ENCODE data around the gene NEMP1.
A peak's percentile ranks its signal among the peaks of the same experiment; 100 is the strongest.

NEMP1 gene

DNA sequence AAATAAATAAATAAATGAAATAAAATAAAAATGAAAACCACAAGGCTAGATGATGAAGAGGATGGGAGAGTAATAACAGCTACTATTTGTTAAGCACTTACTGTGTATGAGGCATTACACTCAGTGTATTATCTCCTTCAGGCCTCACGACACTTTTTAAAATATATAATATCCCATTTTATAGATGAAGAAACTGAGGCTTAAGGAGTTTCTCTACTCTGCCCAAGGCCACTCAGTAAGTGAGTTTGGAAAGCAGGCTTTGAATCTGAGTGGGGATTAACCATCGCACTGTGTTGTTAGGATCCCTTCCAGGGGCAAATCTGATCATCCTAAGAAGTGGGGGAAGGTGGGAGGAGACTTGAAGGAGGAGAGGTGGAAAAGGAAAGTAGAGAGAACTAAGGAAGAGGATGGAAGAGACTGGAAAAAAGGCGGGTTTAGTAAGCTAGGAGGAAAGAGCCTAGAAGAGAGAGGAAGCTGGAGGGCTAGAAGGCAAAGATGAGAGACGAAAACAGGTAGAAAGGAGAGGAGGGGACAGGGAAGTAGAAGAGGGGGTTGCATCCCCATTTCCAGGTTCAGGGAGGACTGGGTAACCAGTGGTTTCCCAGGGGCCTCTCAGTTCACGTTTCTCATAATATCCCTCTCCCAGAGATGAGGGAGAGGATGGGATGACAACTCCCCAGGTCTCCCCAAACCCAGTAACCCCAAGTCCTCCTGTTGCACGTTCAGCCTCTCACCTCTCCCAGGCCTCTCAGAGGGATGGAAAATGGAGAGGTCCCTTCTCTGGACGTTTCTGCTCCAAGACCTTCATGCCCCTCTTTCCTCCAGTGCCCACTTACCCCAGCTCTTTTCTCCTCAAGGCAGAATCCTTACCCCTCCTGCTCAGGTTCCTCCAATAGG lies 30.9 kb upstream of the NEMP1 start:
- peak overlapping the region; percentile 93 for H3K4me3 ChIP-seq (ENCODE audit: low read length)
- no peak for DNase-seq (ENCODE audit: low read depth, low spot score)

DNA sequence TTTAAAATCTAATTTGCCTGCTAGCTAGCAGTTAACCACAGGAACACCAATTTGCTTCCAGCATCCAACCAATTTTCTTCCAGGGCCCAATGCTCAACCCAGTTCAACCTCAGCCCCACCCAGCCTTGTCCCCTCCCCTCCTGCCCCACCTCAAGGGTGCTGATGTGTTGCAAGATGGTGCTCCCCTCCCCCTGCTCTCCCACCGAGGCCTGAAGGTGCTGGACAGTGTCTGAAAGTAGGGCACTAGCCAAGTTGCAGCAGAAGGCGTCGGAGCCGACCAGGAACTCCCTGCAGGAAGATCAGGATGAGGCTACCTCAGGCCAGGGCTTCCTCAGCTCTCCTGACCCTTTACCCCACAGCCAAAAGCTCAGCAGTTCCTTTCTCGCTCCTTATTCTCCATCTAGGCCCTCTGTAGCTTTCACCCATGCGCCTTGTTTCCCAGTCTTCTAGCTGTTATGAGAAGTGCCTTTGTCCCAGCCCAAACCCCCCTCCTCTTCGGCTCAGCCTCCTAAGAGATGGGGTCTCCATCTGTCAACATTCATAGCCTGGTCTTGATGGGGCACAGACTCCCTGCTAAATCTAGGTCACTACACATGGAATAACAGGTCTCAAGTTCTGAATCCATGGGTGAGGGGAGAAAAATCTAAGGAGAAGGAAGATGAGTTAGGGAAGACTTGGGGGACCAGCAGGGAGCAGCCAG lies 29.0 kb upstream of the NEMP1 start:
- H3K4me3 ChIP-seq (ENCODE audit: low read length) = no peak overlapping the region
- no peak for DNase-seq (ENCODE audit: low read depth, low spot score)

DNA sequence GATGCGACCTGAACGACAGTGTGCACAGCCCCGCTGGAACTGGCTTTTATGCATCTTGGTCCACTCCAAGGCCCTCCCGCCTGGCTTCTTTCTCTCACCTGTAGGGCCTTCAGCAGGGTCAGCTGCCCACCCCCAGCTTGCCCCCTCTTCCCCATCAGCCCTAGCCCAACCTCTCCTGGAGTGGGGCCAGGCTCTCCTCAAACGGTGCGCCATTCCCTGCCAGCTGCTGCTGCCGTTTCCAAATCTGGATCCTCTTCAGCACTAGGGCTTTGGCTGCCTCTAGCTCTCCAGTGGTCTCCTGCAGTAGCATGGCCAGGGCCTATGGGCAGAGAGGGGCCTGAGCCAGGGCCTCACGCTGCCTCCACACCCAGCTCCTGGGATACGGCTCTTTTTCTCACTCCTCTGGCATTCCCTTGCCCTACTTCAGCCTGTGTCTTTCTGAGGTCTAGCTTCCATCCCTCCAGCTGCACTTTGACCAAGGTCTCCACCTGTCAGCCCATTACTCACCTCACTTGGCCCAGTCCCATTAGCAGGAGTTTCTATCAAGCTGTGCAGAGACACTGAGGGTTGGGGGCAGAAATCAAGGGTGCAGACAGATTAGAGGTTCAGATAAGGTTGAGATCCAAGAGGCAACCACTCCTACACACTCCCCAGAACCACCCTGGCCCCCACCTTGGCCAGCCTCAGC lies 27.6 kb upstream of the NEMP1 start:
- no peak overlapping the region for H3K4me3 ChIP-seq (ENCODE audit: low read length)
- no peak for DNase-seq (ENCODE audit: low read depth, low spot score)

DNA sequence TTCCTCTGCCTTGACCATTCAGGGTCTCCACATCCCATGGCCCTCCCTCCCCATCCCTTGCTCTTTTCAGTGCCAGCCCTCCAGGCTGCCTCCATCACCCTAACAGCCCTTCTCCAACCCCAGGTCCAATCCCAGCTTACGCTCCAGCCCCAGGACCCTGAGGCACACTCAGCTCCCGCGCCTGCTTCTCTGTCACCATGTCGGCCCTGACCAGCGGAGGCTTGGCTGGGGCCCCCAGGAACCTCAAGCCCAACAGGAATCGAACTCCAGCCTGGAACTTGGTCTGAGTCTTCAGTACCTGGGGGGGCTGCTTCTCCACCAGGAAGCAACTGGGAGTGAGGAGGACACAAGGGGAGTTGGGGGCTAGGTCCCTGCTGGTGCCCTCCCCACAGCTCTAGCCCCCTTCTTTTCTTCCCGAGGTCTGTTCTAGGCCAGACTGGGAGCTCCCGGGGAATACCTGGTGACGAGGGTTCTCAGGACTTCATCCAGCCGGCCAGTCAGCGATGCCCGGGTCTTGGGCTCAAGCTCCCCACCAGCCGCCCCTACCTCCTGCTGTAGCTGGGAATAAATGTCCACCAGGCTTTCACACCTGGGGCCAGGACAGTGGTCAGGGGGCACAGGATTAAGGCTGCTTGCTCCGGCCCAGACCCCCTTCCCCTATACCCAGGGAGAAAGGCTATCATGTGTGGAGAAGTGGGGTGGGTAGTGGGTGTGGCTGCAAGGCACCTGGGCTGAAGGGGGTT lies 26.6 kb upstream of the NEMP1 start:
- no peak for DNase-seq (ENCODE audit: low read depth, low spot score)
- H3K4me3 ChIP-seq (ENCODE audit: low read length) = no peak overlapping the region

DNA sequence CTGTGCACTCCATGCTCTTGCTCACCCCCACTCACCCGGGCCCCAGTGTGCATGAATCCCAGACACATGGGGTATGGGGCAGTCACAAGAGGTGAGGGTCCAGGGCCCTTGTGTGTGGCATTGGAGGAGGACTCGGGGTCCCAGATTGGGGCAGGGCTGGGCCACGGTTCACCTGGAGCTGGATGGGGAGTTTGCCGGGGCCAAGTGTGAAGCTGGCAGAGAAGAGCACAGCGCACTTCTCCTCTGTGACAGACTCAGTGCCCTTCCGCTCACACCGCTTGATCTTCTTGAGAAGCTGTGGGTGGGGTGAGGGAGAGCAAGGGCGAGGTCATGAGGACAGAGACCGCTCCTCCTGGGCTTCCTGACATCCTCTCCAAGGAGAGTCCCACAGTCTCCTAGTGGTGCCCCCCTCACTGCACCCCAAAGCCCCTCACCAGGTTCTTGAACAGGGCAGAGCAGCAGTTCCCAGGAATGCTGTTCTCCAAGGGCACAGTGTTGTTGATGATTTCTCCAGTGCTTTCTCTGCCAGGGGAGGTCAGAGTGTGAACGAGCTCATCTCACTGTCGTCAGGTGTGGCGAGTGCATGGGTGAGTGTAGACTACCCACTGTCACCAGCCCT lies 25.8 kb upstream of the NEMP1 start:
- no peak for DNase-seq (ENCODE audit: low read depth, low spot score)
- no peak overlapping the region for H3K4me3 ChIP-seq (ENCODE audit: low read length)

DNA sequence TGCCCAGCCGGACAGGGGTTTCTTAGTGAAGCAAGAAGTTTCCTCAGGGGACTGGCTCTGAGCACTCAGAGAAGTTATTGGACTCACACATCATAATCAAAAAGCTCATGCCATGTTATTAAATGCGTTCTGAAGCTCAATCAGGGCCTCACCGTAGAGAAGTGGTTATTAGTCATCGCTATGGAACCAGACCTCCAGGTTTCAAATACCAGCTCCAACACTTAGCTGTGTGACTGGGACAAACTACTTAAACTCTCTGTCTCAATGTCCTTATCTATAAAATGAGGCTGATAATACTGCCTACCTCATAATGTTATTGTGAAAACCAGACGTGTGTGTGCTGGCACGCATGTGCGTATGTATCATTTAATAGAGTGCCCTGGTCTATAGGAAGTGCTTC lies 25.3 kb upstream of the NEMP1 start:
- no peak for DNase-seq (ENCODE audit: low read depth, low spot score)
- no peak overlapping the region for H3K4me3 ChIP-seq (ENCODE audit: low read length)

DNA sequence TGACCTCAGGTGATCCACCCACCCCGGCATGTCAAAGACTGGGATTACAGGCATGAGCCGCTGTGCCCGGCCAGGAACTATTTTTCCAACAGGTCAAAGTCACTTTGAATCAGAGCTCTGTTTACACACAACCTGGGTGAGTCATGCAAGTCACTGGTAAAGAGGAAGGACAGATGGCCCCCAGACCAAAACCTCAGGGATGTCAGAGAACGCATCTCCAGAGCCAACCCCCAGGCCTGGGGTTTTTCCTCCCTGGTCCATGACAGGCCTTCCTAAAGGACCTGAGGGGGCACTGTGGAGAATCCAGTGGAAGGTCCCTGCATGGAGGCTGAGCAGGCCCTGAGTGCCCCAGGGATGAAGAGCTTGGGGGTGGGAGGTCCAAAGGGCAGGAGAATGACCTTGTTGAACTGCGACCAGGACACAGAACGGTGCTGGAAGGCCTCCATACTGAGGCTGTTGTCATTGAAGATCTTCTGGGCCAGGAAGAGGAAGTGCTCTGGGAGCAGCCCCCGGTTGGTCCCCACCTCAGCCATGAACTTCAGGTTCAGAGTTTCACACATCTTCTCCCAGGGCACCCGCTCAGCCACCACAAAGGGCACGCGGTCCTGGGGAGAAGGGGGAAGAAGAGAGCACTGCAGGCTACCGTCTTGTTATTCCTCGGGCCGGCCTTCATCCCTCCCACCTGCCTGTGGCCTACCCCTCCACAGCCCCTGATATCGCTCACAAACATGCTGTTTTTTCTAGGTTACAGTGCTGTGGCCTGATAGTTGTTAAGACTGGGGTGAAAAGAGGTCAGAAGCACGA lies 23.5 kb upstream of the NEMP1 start:
- DNase-seq (ENCODE audit: low read depth, low spot score) = no peak
- no peak overlapping the region for H3K4me3 ChIP-seq (ENCODE audit: low read length)

DNA sequence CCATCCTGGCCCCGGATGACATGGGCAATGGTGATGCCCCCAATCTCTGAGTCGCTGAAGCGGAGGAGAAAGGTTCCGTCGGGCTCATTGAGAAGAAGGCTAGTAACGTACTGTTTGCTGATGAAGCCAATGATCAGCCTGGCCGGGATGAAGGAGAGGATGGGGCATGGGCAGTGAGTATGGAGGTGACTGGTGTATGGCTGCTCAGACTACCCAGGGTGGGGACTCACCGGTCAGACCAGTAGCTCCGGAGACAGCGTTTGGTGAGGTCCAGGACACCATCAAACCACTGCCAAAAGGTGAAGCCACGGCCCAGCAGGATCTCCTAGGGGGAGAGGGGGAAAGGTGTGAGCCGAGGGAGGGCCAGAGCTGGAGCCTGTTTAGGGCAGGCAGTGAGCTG lies 21.2 kb upstream of the NEMP1 start:
- H3K4me3 ChIP-seq (ENCODE audit: low read length) = no peak overlapping the region
- no peak for DNase-seq (ENCODE audit: low read depth, low spot score)

DNA sequence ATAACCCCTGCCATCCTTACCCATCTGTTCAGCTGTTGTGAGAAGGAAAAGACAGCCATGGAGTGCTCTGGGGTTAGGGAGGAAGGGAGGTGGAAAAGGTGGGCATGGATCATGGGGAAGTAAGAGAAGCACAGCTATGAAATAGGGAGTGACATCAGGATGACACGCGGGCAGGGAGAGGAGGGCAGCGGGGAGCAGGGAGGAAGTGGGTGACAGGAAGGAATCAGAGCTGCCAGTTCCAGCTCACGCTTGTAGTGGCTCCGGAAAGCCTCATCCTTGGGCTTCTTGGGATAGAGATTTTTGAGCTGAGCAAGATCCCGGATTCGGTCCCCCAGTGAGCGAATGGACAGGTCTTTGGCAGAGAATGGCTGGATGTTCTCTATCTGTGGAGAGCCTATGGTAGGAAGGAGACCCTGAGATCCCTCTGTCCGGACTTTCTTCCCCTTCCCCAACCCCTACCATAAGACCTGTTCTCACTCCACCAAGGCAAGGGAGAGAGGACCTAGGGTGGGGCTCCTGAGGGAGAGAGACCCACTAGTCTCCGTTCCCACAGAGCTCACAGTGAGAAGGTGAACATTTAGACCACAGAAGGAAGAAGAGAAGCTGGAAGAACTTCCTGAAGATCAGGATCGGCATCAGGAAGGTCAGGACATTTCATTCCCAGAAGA lies 20.6 kb upstream of the NEMP1 start:
- H3K4me3 ChIP-seq (ENCODE audit: low read length) = no peak overlapping the region
- DNase-seq (ENCODE audit: low read depth, low spot score) = no peak

DNA sequence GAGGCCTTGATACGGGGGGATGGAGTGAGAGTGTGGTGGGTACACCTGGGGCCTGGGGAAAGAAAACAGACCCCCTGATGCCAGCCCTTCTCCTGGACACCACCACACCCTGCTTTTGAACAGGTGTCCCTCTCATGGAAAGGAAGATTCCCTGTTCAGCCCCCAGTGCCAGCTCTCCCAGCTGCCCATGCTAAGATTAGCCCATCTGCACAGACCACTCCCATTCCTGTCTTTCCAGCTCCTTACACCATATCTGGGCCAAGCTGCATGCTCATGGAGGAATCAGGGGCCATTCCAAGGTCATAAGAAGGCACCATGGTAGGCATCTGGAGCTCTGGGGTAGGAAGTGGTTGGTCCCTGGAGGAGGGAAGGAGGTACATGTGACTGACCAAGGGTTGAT lies 20.0 kb upstream of the NEMP1 start:
- H3K4me3 ChIP-seq (ENCODE audit: low read length) = no peak overlapping the region
- DNase-seq (ENCODE audit: low read depth, low spot score) = no peak

DNA sequence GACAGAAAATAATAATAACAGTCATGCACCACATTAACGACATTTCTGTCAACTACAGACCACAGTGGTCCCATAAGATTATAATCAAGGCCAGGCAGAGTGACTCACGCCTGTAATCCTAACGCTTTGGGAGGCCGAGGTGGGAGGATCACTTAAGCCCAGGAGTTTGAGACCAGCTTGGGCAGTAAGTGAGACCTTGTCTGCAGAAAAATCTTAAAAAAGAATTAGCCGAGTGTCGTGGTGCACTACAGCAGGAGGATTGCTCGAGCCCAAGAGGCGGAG lies 18.9 kb upstream of the NEMP1 start:
- no peak overlapping the region for H3K4me3 ChIP-seq (ENCODE audit: low read length)
- DNase-seq (ENCODE audit: low read depth, low spot score) = no peak

DNA sequence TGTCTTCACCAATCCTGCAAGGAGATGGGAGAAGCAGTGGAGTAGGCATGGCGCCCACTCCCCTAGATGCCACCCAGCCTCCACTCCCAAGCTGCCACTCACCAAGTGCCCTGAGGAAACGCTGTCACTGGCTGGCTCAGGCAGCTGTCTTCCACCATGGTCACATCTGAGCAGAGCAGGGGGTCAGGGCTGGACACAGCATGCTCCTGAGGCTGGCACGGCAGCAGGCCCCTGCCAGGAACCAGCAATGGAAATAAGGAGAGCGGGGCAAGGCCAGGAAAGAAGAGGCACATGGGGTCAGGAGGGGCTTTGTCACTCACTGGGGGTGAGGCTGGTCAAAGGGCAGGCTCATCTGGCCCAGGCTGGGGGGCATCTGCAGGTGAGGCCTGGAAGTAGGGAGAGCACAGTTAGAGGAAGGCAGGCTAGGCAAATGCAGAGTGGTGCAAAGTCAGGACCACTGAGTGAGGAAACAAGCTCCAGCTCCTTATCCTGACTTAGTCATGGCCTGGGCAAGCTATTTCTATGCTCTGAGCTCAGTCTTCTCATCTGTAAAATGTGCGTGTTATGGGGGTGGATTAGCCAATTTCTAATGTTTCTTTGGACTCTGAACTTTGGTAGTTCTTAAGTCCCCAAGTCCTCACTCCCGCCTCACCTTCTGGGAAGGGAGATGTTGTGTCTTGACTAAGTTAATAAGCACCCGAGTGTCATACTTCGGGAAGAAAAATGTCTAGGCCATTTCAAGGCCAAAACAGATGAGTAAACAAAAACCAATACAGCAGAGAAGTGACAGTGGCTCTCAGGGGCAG lies 18.4 kb upstream of the NEMP1 start:
- H3K4me3 ChIP-seq (ENCODE audit: low read length) = no peak overlapping the region
- no peak for DNase-seq (ENCODE audit: low read depth, low spot score)

DNA sequence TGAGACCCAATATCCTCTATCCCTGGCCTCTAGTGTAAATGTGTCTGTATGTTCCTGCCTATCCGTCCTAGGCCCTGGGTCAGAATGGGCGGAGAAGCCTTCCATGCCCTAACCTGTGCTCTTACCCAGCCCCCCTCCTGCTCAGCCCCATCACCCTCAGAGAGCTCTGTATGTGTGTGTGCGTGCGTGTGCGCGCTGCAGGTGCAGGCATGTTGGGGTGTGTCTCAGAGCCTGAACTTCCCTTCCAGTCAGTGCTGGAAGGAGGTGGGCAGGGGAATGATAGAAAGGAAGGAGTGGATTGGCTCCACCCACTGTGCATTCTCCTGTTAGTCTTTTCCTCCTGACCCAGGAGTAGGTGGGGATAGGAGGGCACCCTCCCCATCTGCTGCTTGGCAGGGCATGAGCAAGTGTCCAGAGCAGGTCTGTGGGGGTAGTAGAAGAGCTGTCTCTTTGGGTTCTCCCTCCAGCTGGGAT lies 17.5 kb upstream of the NEMP1 start:
- no peak overlapping the region for H3K4me3 ChIP-seq (ENCODE audit: low read length)
- DNase-seq (ENCODE audit: low read depth, low spot score) = no peak

DNA sequence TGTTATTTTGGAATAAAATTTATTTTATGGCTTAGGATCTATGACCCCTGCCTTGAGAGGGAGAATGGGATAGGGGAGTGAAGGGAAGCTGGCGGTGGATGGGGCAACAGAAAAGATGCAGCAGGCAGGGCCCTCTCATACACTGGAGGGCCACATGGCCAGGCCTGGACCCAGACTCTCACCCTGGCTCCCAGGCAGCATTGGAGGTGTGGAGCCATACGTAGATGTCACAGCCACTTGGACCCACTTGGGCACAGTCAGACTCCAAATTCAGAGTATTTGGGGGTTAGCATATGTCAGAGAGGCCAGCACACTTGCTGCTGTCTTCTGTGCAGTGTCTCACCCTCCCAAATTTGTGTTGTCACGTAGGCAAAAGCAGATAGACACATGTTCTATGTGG lies 16.8 kb upstream of the NEMP1 start:
- no peak overlapping the region for H3K4me3 ChIP-seq (ENCODE audit: low read length)
- no peak for DNase-seq (ENCODE audit: low read depth, low spot score)

DNA sequence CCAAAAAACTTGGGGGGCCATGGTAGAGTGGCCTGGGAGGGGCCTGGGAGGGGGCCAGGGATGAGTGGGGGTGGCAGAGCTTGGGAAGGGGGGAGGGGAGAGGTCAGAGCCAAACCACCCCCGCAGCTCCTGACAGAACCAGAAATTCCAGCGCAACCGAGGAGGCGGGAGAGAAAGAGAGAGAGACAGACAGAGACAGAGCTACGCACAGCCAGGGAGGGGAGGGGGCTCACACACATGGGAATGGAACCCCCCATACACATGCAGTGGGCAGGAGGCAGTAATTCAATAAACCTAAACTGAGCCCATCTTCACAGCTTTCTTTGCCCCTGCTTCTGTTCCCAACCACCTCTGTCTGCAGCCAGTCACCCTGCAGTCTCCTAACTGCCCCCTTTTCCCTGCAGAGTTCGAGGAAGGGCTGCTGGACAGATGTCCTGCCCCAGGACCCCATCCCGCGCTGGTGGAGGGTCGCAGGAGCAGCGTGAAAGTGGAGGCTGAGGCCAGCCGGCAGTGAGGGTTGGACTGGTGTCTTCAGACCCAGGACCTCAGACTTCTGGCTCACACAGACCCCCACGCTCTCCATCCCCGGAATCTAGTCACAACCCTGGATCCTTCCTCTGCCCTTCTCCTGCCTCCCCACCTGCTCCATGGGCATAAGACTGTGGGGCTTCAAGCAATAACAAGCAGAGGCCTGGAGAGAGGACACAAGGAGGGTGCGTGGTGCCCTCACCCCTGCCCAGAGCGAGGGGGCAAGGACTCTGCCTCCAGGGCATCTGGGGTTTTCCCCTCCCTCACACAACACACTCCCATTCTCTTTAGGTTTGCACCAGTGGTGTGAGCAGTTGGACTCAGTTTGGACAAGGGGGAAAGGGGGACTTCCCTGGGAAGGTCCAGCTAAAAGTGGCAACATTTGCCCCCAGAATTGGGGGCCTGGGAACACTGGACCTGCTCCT lies 15.9 kb upstream of the NEMP1 start:
- no peak overlapping the region for H3K4me3 ChIP-seq (ENCODE audit: low read length)

More for the DNA sequence above, 15.9 kb upstream of the NEMP1 start:
- no peak for DNase-seq (ENCODE audit: low read depth, low spot score)

Data from Jurkat, Clone E6-1 (cell line).